HepG2 (cell line): ENCODE measurements around the gene CDK2. TPM values are rescaled to one million over a fixed set of nuclear protein-coding genes. Genes with fewer than 3 reads are reported as not detected.

Experiments used
- ATF3 ChIP-seq: sonication (generic); formaldehyde crosslinking; IDR thresholded peaks from 2 replicates; pipeline ENCODE4 v1.4.0; 2020; ENCODE audit warnings: missing genetic modification reagents
- CENPX ChIP-seq: sonication (generic); formaldehyde crosslinking; IDR thresholded peaks from 2 replicates; pipeline ENCODE4 v1.9.0; 2021; ENCODE audit warnings: mild to moderate bottlenecking, missing genetic modification reagents, moderate library complexity
- CHD4 ChIP-seq: fragments of 200-600 bp; sonication (generic); IDR thresholded peaks from 2 replicates; pipeline ENCODE4 v1.7.0; 2017; ENCODE audit warnings: mild to moderate bottlenecking, low read length, borderline replicate concordance
- CREBL2 ChIP-seq: sonication (generic); formaldehyde crosslinking; IDR thresholded peaks from 2 replicates; pipeline ENCODE4 v1.8.1; 2023; ENCODE audit warnings: missing genetic modification reagents, mild to moderate bottlenecking, borderline replicate concordance
- FOXA3 ChIP-seq: IDR thresholded peaks from 2 replicates; pipeline ENCODE4 v1.6.1; 2016; ENCODE audit warnings: missing genetic modification reagents, missing compliant biosample characterization
- GABPA ChIP-seq, 2 experiments: IDR thresholded peaks; 2 replicates each; pipeline ENCODE4 v1.6.1; 2011 to 2016; ENCODE audit warnings: low read depth in 2 of 2, low read length in 1 of 2, missing biosample characterization in 1 of 2, missing genetic modification characterization in 1 of 2
- GATAD2A ChIP-seq: IDR thresholded peaks from 2 replicates; pipeline ENCODE4 v1.6.1; 2016
- HDAC6 ChIP-seq: fragments of 200-600 bp; sonication (generic); IDR thresholded peaks from 2 replicates; pipeline ENCODE4 v1.7.0; 2017; ENCODE audit warnings: mild to moderate bottlenecking, antibody characterized with exemption, low read length, low read depth
- HOMEZ ChIP-seq: IDR thresholded peaks from 2 replicates; pipeline ENCODE4 v1.6.1; 2016; ENCODE audit warnings: low read depth
- KDM1A ChIP-seq: IDR thresholded peaks from 2 replicates; pipeline ENCODE4 v1.6.1; 2016; ENCODE audit warnings: missing compliant biosample characterization
- KLF6 ChIP-seq: IDR thresholded peaks from 2 replicates; pipeline ENCODE4 v1.8.0; 2016; ENCODE audit warnings: missing biosample characterization, missing genetic modification reagents
- MAFF ChIP-seq: IDR thresholded peaks from 2 replicates; pipeline ENCODE4 v1.6.1; 2011; ENCODE audit warnings: low read depth, low read length, improper control_type of control experiment
- MAX ChIP-seq: IDR thresholded peaks from 2 replicates; pipeline ENCODE4 v1.6.1; 2012; ENCODE audit warnings: inconsistent platforms
- MIER2 ChIP-seq: IDR thresholded peaks from 2 replicates; pipeline ENCODE4 v1.6.1; 2016; ENCODE audit warnings: missing biosample characterization, missing genetic modification reagents
- MTA1 ChIP-seq: sonication (generic); formaldehyde crosslinking; IDR thresholded peaks from 2 replicates; pipeline ENCODE4 v1.4.0; 2020; ENCODE audit warnings: missing genetic modification reagents, mild to moderate bottlenecking, borderline replicate concordance
- NFATC3 ChIP-seq: sonication (generic); formaldehyde crosslinking; IDR thresholded peaks from 2 replicates; pipeline ENCODE4 v1.5.1; 2020; ENCODE audit warnings: mild to moderate bottlenecking, missing genetic modification reagents
- PCBP2 ChIP-seq: fragments of 200-400 bp; formaldehyde crosslinking; optimal IDR thresholded peaks from 2 replicates; pipeline ENCODE3; 2018; ENCODE audit warnings: low read length, low read depth; ENCODE audit not compliant: poor library complexity, severe bottlenecking
- PLRG1 ChIP-seq: fragments of 450-650 bp; conservative IDR thresholded peaks from 2 replicates; pipeline ENCODE4 v1.6.1; 2016
- RAD51 ChIP-seq: fragments of 450-650 bp; IDR thresholded peaks from 2 replicates; pipeline ENCODE4 v1.6.1; 2016; ENCODE audit warnings: borderline replicate concordance
- SALL2 ChIP-seq: sonication (generic); formaldehyde crosslinking; IDR thresholded peaks from 2 replicates; pipeline ENCODE4 v1.8.1; 2023; ENCODE audit warnings: mild to moderate bottlenecking, missing genetic modification reagents, inconsistent platforms
- ZBTB42 ChIP-seq: sonication (generic); formaldehyde crosslinking; IDR thresholded peaks from 2 replicates; pipeline ENCODE4 v1.5.0; 2020; ENCODE audit warnings: mild to moderate bottlenecking, missing genetic modification reagents
- ZFP90 ChIP-seq: sonication (generic); formaldehyde crosslinking; IDR thresholded peaks from 2 replicates; pipeline ENCODE4 v1.8.0; 2022; ENCODE audit warnings: missing genetic modification reagents, mild to moderate bottlenecking, inconsistent platforms, borderline replicate concordance
- ZNF253 ChIP-seq: sonication (generic); formaldehyde crosslinking; IDR thresholded peaks from 2 replicates; pipeline ENCODE4 v1.8.0; 2022; ENCODE audit warnings: mild to moderate bottlenecking, missing genetic modification reagents, borderline replicate concordance
- ZNF337 ChIP-seq: sonication (generic); formaldehyde crosslinking; IDR thresholded peaks from 2 replicates; pipeline ENCODE4 v1.5.1; 2020; ENCODE audit warnings: missing genetic modification reagents, low read depth, mild to moderate bottlenecking, borderline replicate concordance
- ZNF800 ChIP-seq: sonication (generic); formaldehyde crosslinking; IDR thresholded peaks from 2 replicates; pipeline ENCODE4 v1.4.0; 2020; ENCODE audit warnings: missing genetic modification reagents
- ZNF839 ChIP-seq: sonication (generic); formaldehyde crosslinking; IDR thresholded peaks from 2 replicates; pipeline ENCODE4 v1.4.0; 2020; ENCODE audit warnings: missing genetic modification reagents, mild to moderate bottlenecking, borderline replicate concordance
- polyA plus RNA-seq, 8 experiments: library from polyadenylated mRNA; depleted of rRNA in 3 of 8; stranded (reverse) in 7 of 8; unstranded in 1 of 8; fragments of >200 nt; fragmentation: Illumina TruSeq in 4 of 8; extraction: Trizol in 4 of 8; gene quantifications; 2 replicates each; pipeline versions ENCODE4 v1.2.1 to v1.2.3, GENCODE V29; 2011 to 2016; ENCODE audit warnings: low read depth in 4 of 8, missing spikeins in 1 of 8, mixed read lengths in 1 of 8; ENCODE audit not compliant: insufficient read depth in 1 of 8
- total RNA-seq, 5 experiments: library from RNA; depleted of rRNA; stranded (reverse); fragments of >200 nt; fragmentation: Illumina TruSeq; extraction: Trizol; gene quantifications; 2 replicates each; pipeline ENCODE4 v1.2.3, GENCODE V29; 2016; ENCODE audit warnings: low read depth in 1 of 5

CDK2 gene
- total and polyA plus RNA-seq, 2 of the 13 experiments (the other 11 are each of a cell fraction or from before 2014, with no cell fraction given) = 47.5 to 52.6 TPM

GRCh38 chr12:55996715-55997534 lies 30.3 kb downstream of the CDK2 start, which contains the start of gene SUOX (continued):
- TF ChIP-seq CHD4 (peak; percentile 81), ZBTB42 (CRISPR knock-in tag) (no peak), ZFP90 (CRISPR knock-in tag) (peak; percentile 79), ATF3 (CRISPR knock-in tag) (no peak), ZNF337 (CRISPR knock-in tag) (no peak; the same call in 1 of the 2 replicates), SALL2 (CRISPR knock-in tag) (0 out of 2 replicates have a peak, but pooled peaks have one; percentile 15), GATAD2A (peak; percentile 17; the same call in 1 of the 2 replicates), MTA1 (CRISPR knock-in tag) (no peak), KDM1A (CRISPR knock-in tag) (no peak), HDAC6 (no peak), KLF6 (CRISPR knock-in tag) (no peak), CREBL2 (CRISPR knock-in tag) (no peak), NFATC3 (CRISPR knock-in tag) (no peak; the same call in 1 of the 2 replicates), HOMEZ (CRISPR knock-in tag) (peak; percentile 75), FOXA3 (CRISPR knock-in tag) (peak; percentile 43), MAFF (no peak), ZNF800 (0 out of 2 replicates have a peak, but pooled peaks have one; percentile 44), CENPX (CRISPR knock-in tag) (no peak), GABPA (IDR thresholded peaks at IDR 0.05; ENCODE audit: low read depth, low read length) (no peak), GABPA (CRISPR knock-in tag; IDR thresholded peaks at IDR 0.05; ENCODE audit: low read depth) (peak; percentile 65), PCBP2 (no peak), RAD51 (no peak), MIER2 (CRISPR knock-in tag) (no peak), MAX (peak; percentile 31; the same call in 1 of the 2 replicates), PLRG1 (no peak), ZNF253 (no peak), ZNF839 (CRISPR knock-in tag) (no peak)
